Type B pancreatic cell (in vitro differentiated cells): ENCODE measurements around the gene PLXNB1. TPM values are rescaled to one million over a fixed set of nuclear protein-coding genes. Genes with fewer than 3 reads are reported as not detected.

Source experiments
- DNase-seq: peaks from one replicate; pipeline ENCODE4 v3.0.0; 2021; ENCODE audit warnings: mixed read lengths; ENCODE audit not compliant: unreplicated experiment; ENCODE audit errors: extremely low spot score
- H3K27ac Mint-ChIP-seq: 2 replicates; pipeline ENCODE4 v1.8.0; 2021; ENCODE audit warnings: mild to moderate bottlenecking, mixed read lengths
- H3K27me3 Mint-ChIP-seq: 2 replicates; pipeline ENCODE4 v1.8.0; 2021; ENCODE audit warnings: mixed read lengths
- H3K36me3 Mint-ChIP-seq: 2 replicates; pipeline ENCODE4 v1.8.0; 2021; ENCODE audit warnings: mixed read lengths
- H3K4me1 Mint-ChIP-seq: one replicate; pipeline ENCODE4 v1.8.0; 2021; ENCODE audit warnings: mixed read lengths; ENCODE audit not compliant: unreplicated experiment
- H3K4me3 Mint-ChIP-seq: 2 replicates; pipeline ENCODE4 v1.8.0; 2021; ENCODE audit warnings: mild to moderate bottlenecking, mixed read lengths
- H3K9me3 Mint-ChIP-seq: 2 replicates; pipeline ENCODE4 v1.8.0; 2021; ENCODE audit warnings: mixed read lengths
- total RNA-seq: library from RNA; stranded (reverse); gene quantifications from 2 replicates; pipeline ENCODE4 v1.2.1, GENCODE V29; 2021; ENCODE audit warnings: low replicate concordance
- TF ChIP-seq, protein P1 (sequence below): fragments of 200-600 bp; sonication (generic); conservative IDR thresholded peaks from 2 replicates; pipeline ENCODE4 v1.5.0; 2021; ENCODE audit warnings: antibody characterized with exemption, mild to moderate bottlenecking

PLXNB1 gene
- total RNA-seq, 1 donor from 2014 or later: 212 TPM

DNA sequence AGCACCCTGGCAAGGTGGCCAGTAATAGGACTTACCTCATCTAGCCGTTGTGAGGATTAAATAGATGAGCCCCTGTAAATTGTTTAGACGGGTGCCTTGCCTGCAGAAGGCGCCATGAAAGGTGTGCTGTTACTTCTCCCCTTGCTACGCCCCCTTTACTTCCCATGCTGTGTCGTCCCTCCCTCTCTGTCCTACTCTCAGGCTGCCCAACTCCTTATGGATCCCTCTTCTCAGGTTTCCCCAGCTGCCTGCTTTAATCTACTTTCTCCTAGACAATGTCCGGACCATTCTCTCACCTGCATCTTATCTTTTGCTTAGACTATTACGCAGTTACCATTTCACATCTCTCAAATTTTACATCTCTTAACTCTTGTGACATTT, 59.6 kb downstream of the PLXNB1 start:
- no peak overlapping the region for H3K4me3 Mint-ChIP-seq
- no peaks in the 10 kb centered on the region for H3K27me3 Mint-ChIP-seq
- no peak for DNase-seq
- TF ChIP-seq, protein P1, sequence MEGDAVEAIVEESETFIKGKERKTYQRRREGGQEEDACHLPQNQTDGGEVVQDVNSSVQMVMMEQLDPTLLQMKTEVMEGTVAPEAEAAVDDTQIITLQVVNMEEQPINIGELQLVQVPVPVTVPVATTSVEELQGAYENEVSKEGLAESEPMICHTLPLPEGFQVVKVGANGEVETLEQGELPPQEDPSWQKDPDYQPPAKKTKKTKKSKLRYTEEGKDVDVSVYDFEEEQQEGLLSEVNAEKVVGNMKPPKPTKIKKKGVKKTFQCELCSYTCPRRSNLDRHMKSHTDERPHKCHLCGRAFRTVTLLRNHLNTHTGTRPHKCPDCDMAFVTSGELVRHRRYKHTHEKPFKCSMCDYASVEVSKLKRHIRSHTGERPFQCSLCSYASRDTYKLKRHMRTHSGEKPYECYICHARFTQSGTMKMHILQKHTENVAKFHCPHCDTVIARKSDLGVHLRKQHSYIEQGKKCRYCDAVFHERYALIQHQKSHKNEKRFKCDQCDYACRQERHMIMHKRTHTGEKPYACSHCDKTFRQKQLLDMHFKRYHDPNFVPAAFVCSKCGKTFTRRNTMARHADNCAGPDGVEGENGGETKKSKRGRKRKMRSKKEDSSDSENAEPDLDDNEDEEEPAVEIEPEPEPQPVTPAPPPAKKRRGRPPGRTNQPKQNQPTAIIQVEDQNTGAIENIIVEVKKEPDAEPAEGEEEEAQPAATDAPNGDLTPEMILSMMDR: no peak
- no peak overlapping the region for H3K27ac Mint-ChIP-seq
- H3K9me3 Mint-ChIP-seq: no peaks in the 10 kb centered on the region
- H3K4me1 Mint-ChIP-seq: peaks cover 5% of the 10 kb centered on the region
- no peaks in the 10 kb centered on the region for H3K36me3 Mint-ChIP-seq

DNA sequence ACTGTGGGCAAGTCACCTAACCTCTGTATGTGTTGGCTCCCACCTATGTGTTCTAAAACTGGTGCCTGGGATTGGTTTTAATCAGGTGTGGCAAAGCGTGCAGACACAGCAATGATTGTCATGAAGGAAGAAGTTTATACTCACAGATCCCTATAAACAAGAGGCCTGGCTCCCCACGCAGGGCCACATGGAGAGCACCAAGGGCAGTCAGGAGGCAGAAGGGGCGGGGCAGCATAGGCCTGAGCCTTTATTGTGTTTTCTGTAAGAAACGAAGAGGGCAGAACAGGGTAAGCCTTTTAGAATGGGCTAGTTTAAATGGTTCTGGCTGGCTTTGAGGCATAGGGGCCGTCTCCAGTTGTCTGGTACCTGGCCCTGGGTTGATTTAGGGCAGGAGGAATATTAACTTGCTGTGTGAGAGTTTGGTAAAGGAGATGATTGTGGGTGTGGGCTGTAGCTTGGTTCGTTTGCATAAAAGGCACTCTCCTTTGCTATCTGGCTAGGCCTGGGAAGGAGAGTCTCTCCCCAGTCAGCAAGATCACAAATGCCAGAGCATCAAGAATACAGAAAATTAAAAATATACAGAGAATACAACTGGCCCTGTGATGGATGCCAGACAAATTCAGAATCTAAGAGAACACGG, 60.1 kb downstream of the PLXNB1 start:
- TF ChIP-seq, protein P1: no peak
- H3K9me3 Mint-ChIP-seq: no peaks in the 10 kb centered on the region
- no peak overlapping the region for H3K27ac Mint-ChIP-seq
- DNase-seq: no peak
- H3K27me3 Mint-ChIP-seq: no peaks in the 10 kb centered on the region
- H3K4me1 Mint-ChIP-seq: peaks cover 5% of the 10 kb centered on the region
- H3K4me3 Mint-ChIP-seq: no peak overlapping the region
- no peaks in the 10 kb centered on the region for H3K36me3 Mint-ChIP-seq

DNA sequence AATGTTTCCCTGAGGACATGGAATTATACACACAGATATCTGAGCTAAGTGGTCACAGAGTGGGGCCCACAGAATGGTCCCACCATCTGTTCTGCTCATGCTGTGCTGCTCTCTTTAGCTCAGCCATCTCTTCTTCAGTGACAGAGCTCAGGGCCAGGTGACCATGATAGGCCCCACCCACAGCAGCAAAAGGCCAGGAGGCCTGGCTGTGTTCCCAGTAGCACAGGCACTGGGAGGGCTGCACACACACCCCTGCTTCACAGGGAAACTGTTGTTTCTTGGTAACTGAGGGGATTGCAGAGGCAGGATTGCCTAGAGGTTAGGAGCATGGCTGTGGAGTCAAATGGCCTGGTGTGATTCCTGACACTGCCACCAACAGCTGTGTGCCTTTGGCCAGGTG, 62.7 kb downstream of the PLXNB1 start:
- H3K4me3 Mint-ChIP-seq: no peak overlapping the region
- no peaks in the 10 kb centered on the region for H3K36me3 Mint-ChIP-seq
- DNase-seq: no peak
- no peaks in the 10 kb centered on the region for H3K27me3 Mint-ChIP-seq
- peaks cover under 1% of the 10 kb centered on the region for H3K9me3 Mint-ChIP-seq
- TF ChIP-seq, protein P1: no peak
- no peak overlapping the region for H3K27ac Mint-ChIP-seq
- no peaks in the 10 kb centered on the region for H3K4me1 Mint-ChIP-seq

DNA sequence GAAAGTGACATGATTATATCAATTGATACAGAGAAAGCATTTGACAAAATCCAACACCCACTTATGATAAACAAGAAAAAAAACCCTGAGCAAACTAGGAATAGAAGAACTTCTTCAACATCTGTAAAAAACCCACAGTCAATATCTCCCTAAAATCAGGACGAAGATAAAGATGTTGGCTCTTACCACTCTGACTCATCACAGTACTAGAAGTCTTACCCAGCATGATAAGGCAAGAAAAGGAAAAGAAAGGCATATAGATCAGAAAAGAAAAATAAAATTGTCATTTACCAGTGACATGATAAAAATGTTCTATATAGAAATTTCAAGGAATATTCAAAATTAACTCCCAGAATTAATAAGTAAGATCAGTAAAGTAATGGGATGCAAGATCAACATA, 65.0 kb downstream of the PLXNB1 start:
- Mint-ChIP-seq H3K4me3 (no peak overlapping the region), H3K27me3 (no peaks in the 10 kb centered on the region), H3K4me1 (no peaks in the 10 kb centered on the region), H3K36me3 (no peaks in the 10 kb centered on the region), H3K27ac (no peak overlapping the region), H3K9me3 (peaks cover 4% of the 10 kb centered on the region)
- DNase-seq: no peak
- TF ChIP-seq, protein P1: no peak

DNA sequence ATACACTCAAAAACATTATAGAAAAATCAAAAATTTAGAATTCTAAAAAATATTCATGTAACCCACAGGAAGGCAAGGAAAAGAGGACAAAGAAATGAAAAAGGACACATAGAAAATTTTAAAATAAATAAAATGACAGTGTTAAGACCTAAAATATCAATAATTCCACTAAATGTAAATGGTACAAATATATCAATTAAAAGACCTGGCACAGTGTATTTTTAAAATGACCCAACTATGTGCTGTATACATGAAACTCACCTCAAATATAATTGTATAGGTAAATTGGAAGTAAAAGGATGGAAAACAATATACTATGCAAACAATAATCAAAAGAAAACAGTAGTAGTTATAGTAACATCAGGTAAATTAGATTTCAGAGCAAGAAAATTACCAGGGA, 68.0 kb downstream of the PLXNB1 start:
- H3K27me3 Mint-ChIP-seq: no peaks in the 10 kb centered on the region
- TF ChIP-seq, protein P1: no peak

DNA sequence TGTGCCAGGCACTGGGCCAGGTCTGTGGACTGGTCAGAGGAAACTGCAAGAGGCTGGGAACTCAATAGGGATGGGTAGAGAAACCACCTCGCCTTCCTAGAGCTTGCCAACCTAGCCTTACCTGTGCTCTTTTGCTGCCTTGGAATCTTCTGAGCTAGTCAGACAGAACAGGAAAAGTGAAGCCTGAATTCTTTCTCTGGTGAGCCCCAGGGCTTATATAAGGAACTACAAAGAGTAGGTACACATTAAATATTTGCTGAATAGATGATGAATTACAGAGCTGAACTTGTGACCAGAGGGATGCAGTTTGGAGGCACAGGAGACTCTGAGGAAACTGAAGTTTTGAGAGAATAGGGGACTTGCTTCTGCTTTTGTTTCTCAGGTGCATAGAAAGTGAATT, 73.5 kb downstream of the PLXNB1 start:
- H3K4me3 Mint-ChIP-seq: peak overlapping the region; percentile 32
- peaks cover 7% of the 10 kb centered on the region for H3K9me3 Mint-ChIP-seq
- no peaks in the 10 kb centered on the region for H3K36me3 Mint-ChIP-seq
- TF ChIP-seq, protein P1: no peak
- DNase-seq: no peak
- no peaks in the 10 kb centered on the region for H3K4me1 Mint-ChIP-seq
- H3K27ac Mint-ChIP-seq: peak overlapping the region; percentile 30
- H3K27me3 Mint-ChIP-seq: peaks cover 4% of the 10 kb centered on the region

More for the DNA sequence above, 68.0 kb downstream of the PLXNB1 start:
- no peaks in the 10 kb centered on the region for H3K4me1 Mint-ChIP-seq
- no peak overlapping the region for H3K27ac Mint-ChIP-seq
- no peak overlapping the region for H3K4me3 Mint-ChIP-seq
- no peak for DNase-seq
- no peaks in the 10 kb centered on the region for H3K36me3 Mint-ChIP-seq
- peaks cover 4% of the 10 kb centered on the region for H3K9me3 Mint-ChIP-seq
